B cell (primary cell): ENCODE measurements around the gene PABPN1. TPM values are rescaled to one million over a fixed set of nuclear protein-coding genes. Genes with fewer than 3 reads are reported as not detected.
"Not testable (repeated sequence)": the region's sequence is repeated elsewhere in the genome, so short reads cannot be mapped to it uniquely, and the experiment has no call there.

Source experiments
- ATAC-seq: fragments of 200-7000 bp; cut with Tn5 transposase; one replicate; pipeline ENCODE4 v1.10.0; 2021; ENCODE audit warnings: low read depth, mild to moderate bottlenecking, moderate number of reproducible peaks, moderate library complexity
- CTCF ChIA-PET: fragments of 350-600 bp; sonication (Branson Sonifier 250); formaldehyde crosslinking; loops from one replicate; lab custom pipeline; 2021; ENCODE audit warnings: antibody characterized with exemption, inconsistent platforms; lab: Charles Lee
- POLR2A ChIA-PET: fragments of 350-600 bp; sonication (Branson Sonifier 250); formaldehyde crosslinking; loops from one replicate; lab custom pipeline; 2021; ENCODE audit warnings: antibody characterized with exemption; lab: Charles Lee
- DNase-seq: peaks from one replicate; pipeline ENCODE4 v3.0.0; 2013
- H2AFZ ChIP-seq: 2 replicates; pipeline ENCODE4 v1.6.1; 2012; ENCODE audit warnings: mild to moderate bottlenecking, low read depth, low read length; ENCODE audit not compliant: insufficient read depth, poor library complexity, severe bottlenecking
- H3K27ac ChIP-seq, 2 donors: 1 replicate in 1 of 2; 2 replicates in 1 of 2; pipeline ENCODE4 v1.5.1; 2012 to 2013; ENCODE audit warnings: low read length in 2 of 2, mild to moderate bottlenecking in 2 of 2, moderate library complexity in 1 of 2
- H3K27me3 ChIP-seq, 4 experiments: fragments of 200-600 bp in 1 of 4; sonication (generic) in 1 of 4; replicated peaks in 1 of 4; 1 replicate in 2 of 4; 2 replicates in 2 of 4; pipeline versions ENCODE4 v1.6.1 to v1.7.0; 2013 to 2016; ENCODE audit warnings: low read length in 3 of 4, mild to moderate bottlenecking in 2 of 4, mixed read lengths in 1 of 4, moderate library complexity in 1 of 4; ENCODE audit not compliant: insufficient read depth in 4 of 4, control insufficient read depth in 3 of 4; ENCODE audit errors: control extremely low read depth in 1 of 4
- H3K36me3 ChIP-seq, 2 experiments: replicated peaks in 1 of 2; 1 replicate in 1 of 2; 2 replicates in 1 of 2; pipeline versions ENCODE4 v1.6.1 to v1.7.1; 2013; ENCODE audit warnings: low read length in 1 of 2; ENCODE audit not compliant: insufficient read depth in 2 of 2, control insufficient read depth in 1 of 2; ENCODE audit errors: control extremely low read depth in 1 of 2, extremely low read depth in 1 of 2
- H3K4me1 ChIP-seq, 2 donors: fragments of 200-600 bp in 1 of 2; sonication (generic) in 1 of 2; 1 replicate in 1 of 2; 2 replicates in 1 of 2; pipeline versions ENCODE4 v1.5.1 to v1.6.1; 2013 to 2017; ENCODE audit warnings: low read length in 2 of 2; ENCODE audit not compliant: control insufficient read depth in 2 of 2, insufficient read depth in 2 of 2
- H3K4me2 ChIP-seq: replicated peaks from 2 replicates; pipeline ENCODE3; 2012; ENCODE audit warnings: mild to moderate bottlenecking, low read depth, low read length; ENCODE audit not compliant: poor library complexity, severe bottlenecking
- H3K4me3 ChIP-seq, 5 experiments: fragments of 200-600 bp in 1 of 5; sonication (generic) in 1 of 5; 1 replicate in 3 of 5; 2 replicates in 2 of 5; pipeline versions ENCODE4 v1.5.1 to v1.7.0; 2011 to 2016; ENCODE audit warnings: low read length in 4 of 5, mild to moderate bottlenecking in 4 of 5, low read depth in 2 of 5, control low read depth in 1 of 5, moderate library complexity in 1 of 5; ENCODE audit not compliant: insufficient read depth in 1 of 5; ENCODE audit errors: control extremely low read depth in 1 of 5, extremely low read depth in 1 of 5
- H3K79me2 ChIP-seq: fragments of 200-600 bp; sonication (generic); one replicate; pipeline ENCODE4 v1.6.0; 2016; ENCODE audit warnings: low read length; ENCODE audit not compliant: control insufficient read depth, insufficient read depth
- H3K9ac ChIP-seq: fragments of 200-600 bp; sonication (generic); 2 replicates; pipeline ENCODE4 v1.6.1; 2017; ENCODE audit warnings: mild to moderate bottlenecking, low read length, moderate library complexity
- H3K9me3 ChIP-seq, 3 donors: one replicate each; pipeline versions ENCODE4 v1.6.1 to v1.7.1; 2013; ENCODE audit warnings: low read length in 2 of 3; ENCODE audit not compliant: control insufficient read depth in 2 of 3, insufficient read depth in 1 of 3; ENCODE audit errors: control extremely low read depth in 1 of 3
- H4K20me1 ChIP-seq: 2 replicates; pipeline ENCODE4 v1.6.0; 2012; ENCODE audit warnings: mild to moderate bottlenecking, low read length; ENCODE audit not compliant: insufficient read depth, control insufficient read depth, poor library complexity, severe bottlenecking
- H3K27ac Mint-ChIP-seq: one replicate; pipeline ENCODE4 v1.8.0; 2021; ENCODE audit warnings: mixed read lengths
- H3K27me3 Mint-ChIP-seq: one replicate; pipeline ENCODE4 v1.8.0; 2021; ENCODE audit warnings: mixed read lengths
- H3K4me1 Mint-ChIP-seq: one replicate; pipeline ENCODE4 v1.8.0; 2021; ENCODE audit warnings: mixed read lengths
- H3K4me3 Mint-ChIP-seq: one replicate; pipeline ENCODE4 v1.8.0; 2021; ENCODE audit warnings: mixed read lengths
- H3K9me3 Mint-ChIP-seq: one replicate; pipeline ENCODE4 v1.8.0; 2022; ENCODE audit warnings: mixed read lengths; ENCODE audit not compliant: insufficient read depth
- EZH2 ChIP-seq: IDR thresholded peaks from 2 replicates; pipeline ENCODE4 v1.6.1; 2012; ENCODE audit warnings: borderline replicate concordance, low read depth, mild to moderate bottlenecking, moderate library complexity, low read length; ENCODE audit not compliant: insufficient read depth, poor library complexity, severe bottlenecking
- WGBS: methylation state at CpG from one replicate; pipeline ENCODE4 v1.1.5; 2013; ENCODE audit warnings: missing lambda C conversion rate; ENCODE audit not compliant: insufficient coverage; 5-methylcytosine and 5-hydroxymethylcytosine counted together
- intact Hi-C: fragments of 100-400 bp; cut with micrococcal nuclease; formaldehyde crosslinking; loops from one replicate; pipeline ENCODE4 v1.10.0; 2022
- polyA plus RNA-seq: library from polyadenylated mRNA; depleted of rRNA; stranded (reverse); fragments of >200 nt; gene quantifications from 2 replicates; pipeline ENCODE4 v1.2.3, GENCODE V29; 2012
- total RNA-seq, 2 donors: library from RNA; stranded (reverse); fragments of 120-200 nt in 1 of 2; gene quantifications; 1 replicate in 1 of 2; 2 replicates in 1 of 2; pipeline versions ENCODE4 v1.2.3 to v1.2.4, GENCODE V29; 2013 to 2022
- TF ChIP-seq, protein P1 (sequence below): fragments of 200-600 bp; IDR thresholded peaks from one replicate; pipeline ENCODE4 v1.8.0; 2022; ENCODE audit warnings: antibody characterized with exemption, mild to moderate bottlenecking

Gene PABPN1
- total and polyA plus RNA-seq, 2 donors (not counting 1 experiment from before 2014, with no cell fraction given) = 283 to 293 TPM

DNA sequence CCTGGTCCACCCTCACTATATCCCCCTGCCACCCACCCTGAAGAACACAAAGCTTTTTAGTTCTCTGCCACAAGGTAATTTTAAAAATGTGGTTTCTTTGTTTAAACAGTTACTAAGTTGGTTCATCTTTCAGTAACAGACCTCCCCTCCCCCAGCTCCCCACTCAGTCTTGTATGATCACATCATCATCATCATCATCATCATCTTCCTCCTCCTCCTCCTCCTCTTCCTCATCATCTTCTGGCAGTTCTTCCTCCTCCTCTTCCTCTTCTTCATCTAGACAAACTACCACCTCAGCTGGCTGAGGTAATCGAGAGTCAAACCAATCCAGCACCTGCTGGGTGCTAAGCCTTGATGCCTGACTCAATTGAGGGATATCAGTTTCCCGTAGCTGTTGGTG lies 45.8 kb upstream of the PABPN1 start:
- H4K20me1 ChIP-seq = peaks cover 4% of the 10 kb centered on the region
- no peak for DNase-seq
- H3K4me3 ChIP-seq = no peak overlapping the region
- ChIA-PET POLR2A (no interaction called here), CTCF (interaction anchor here (0.5 to 1.5 kb wide), 2 partner anchors 10 to 20 kb away, joined by 3 read pairs; no protein-coding TSS in a partner anchor)
- H3K79me2 ChIP-seq = peaks cover 7% of the 10 kb centered on the region
- H3K4me1 Mint-ChIP-seq = peaks cover 2% of the 10 kb centered on the region
- no peak for ATAC-seq
- no peak overlapping the region for H2AFZ ChIP-seq
- no peaks in the 10 kb centered on the region for H3K9me3 ChIP-seq
- no peak overlapping the region for H3K4me3 Mint-ChIP-seq
- intact Hi-C loops = no loop called here
- TF ChIP-seq EZH2 = no peak
- TF ChIP-seq, protein P1, sequence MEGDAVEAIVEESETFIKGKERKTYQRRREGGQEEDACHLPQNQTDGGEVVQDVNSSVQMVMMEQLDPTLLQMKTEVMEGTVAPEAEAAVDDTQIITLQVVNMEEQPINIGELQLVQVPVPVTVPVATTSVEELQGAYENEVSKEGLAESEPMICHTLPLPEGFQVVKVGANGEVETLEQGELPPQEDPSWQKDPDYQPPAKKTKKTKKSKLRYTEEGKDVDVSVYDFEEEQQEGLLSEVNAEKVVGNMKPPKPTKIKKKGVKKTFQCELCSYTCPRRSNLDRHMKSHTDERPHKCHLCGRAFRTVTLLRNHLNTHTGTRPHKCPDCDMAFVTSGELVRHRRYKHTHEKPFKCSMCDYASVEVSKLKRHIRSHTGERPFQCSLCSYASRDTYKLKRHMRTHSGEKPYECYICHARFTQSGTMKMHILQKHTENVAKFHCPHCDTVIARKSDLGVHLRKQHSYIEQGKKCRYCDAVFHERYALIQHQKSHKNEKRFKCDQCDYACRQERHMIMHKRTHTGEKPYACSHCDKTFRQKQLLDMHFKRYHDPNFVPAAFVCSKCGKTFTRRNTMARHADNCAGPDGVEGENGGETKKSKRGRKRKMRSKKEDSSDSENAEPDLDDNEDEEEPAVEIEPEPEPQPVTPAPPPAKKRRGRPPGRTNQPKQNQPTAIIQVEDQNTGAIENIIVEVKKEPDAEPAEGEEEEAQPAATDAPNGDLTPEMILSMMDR = no peak
- H3K4me1 ChIP-seq = no peaks in the 10 kb centered on the region
- WGBS = 83% methylated on average over 2 of the region's 2 CpGs
- H3K27ac ChIP-seq = no peak overlapping the region
- no peaks in the 10 kb centered on the region for H3K27me3 ChIP-seq
- peaks cover 0 to 9% of the 10 kb centered on the region in 2 experiments for H3K36me3 ChIP-seq
- no peak overlapping the region for H3K4me2 ChIP-seq
- H3K27ac Mint-ChIP-seq = no peak overlapping the region
- H3K9ac ChIP-seq = no peak overlapping the region
- no peaks in the 10 kb centered on the region for H3K27me3 Mint-ChIP-seq
- no peaks in the 10 kb centered on the region for H3K9me3 Mint-ChIP-seq

DNA sequence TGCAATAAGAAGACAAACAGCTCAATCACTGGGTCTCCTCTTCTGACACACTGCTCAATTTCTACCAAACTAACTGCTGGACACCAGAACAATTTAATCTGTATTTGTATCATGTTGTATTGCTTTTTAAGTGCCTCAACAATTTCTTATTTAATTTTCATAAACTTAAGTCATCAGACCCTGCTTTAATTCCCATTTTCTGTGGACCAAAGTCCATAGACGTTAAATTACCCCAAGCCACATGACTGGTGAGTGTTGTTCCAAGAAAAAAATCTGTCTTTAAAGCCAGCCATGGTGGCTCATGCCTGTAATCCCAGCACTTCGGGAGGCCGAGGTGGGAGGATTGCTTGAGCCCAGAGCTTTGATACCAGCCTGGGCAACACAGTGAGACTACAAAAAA lies 44.1 kb upstream of the PABPN1 start:
- CTCF ChIA-PET = interaction anchor here (1.0 to 3.3 kb wide), 4 partner anchors 16 to 103 kb away, joined by 3 to 10 read pairs (median 6); no protein-coding TSS in a partner anchor
- Histone ChIP-seq H3K4me1 (no peaks in the 10 kb centered on the region), H3K79me2 (peaks cover 13% of the 10 kb centered on the region), H3K27ac (no peak overlapping the region), H4K20me1 (peaks cover 4% of the 10 kb centered on the region), H3K36me3 (peaks cover 0 to 9% of the 10 kb centered on the region in 2 experiments), H3K27me3 (no peaks in the 10 kb centered on the region), H3K4me3 (no peak overlapping the region), H3K9ac (no peak overlapping the region), H3K4me2 (no peak overlapping the region), H2AFZ (no peak overlapping the region), H3K9me3 (no peaks in the 10 kb centered on the region)
- Mint-ChIP-seq H3K4me3 (no peak overlapping the region), H3K9me3 (no peaks in the 10 kb centered on the region), H3K4me1 (peaks cover 2% of the 10 kb centered on the region), H3K27ac (no peak overlapping the region), H3K27me3 (no peaks in the 10 kb centered on the region)
- intact Hi-C loops = no loop called here
- DNase-seq (no peak), ATAC-seq (no peak)
- TF ChIP-seq, protein P1 = no peak
- WGBS = 94% methylated on average over 3 of the region's 3 CpGs
- POLR2A ChIA-PET = no interaction called here

DNA sequence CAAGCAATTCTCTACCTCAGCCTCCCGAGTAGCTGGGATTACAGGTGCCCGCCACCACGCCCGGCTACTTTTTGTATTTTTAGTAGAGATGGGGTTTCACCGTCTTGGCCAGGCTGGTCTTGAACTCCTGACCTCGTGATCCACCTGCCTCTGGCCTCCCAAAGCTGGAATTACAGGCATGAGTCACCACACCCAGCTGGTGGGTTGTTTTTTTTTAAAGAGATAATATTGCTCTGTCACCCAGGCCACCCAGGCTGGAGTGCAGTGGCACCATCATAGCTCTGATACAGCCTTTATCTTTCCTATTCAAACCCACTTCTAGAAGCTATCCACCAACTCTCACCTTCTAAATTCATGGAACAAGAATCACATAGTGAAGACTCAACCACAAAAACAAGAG lies 43.3 kb upstream of the PABPN1 start:
- H4K20me1 ChIP-seq, H3K9me3 Mint-ChIP-seq, H3K27ac ChIP-seq, DNase-seq, POLR2A ChIA-PET, H3K4me1 Mint-ChIP-seq, intact Hi-C loops, H2AFZ ChIP-seq, H3K4me3 ChIP-seq, H3K9me3 ChIP-seq, H3K36me3 ChIP-seq, H3K9ac ChIP-seq, H3K4me2 ChIP-seq, H3K27me3 Mint-ChIP-seq, ATAC-seq, H3K27me3 ChIP-seq, H3K27ac Mint-ChIP-seq, H3K4me3 Mint-ChIP-seq, H3K4me1 ChIP-seq: not testable (repeated sequence)
- CTCF ChIA-PET = interaction anchor here (0.7 to 3.3 kb wide), 4 partner anchors 14 to 353 kb away, joined by 3 to 10 read pairs (median 6); no protein-coding TSS in a partner anchor
- H3K79me2 ChIP-seq = peaks cover 13% of the 10 kb centered on the region
- WGBS = 100% methylated on average over 1 of the region's 6 CpGs
